ENCODE data around the gene GRM8.

GRM8 gene

DNA sequence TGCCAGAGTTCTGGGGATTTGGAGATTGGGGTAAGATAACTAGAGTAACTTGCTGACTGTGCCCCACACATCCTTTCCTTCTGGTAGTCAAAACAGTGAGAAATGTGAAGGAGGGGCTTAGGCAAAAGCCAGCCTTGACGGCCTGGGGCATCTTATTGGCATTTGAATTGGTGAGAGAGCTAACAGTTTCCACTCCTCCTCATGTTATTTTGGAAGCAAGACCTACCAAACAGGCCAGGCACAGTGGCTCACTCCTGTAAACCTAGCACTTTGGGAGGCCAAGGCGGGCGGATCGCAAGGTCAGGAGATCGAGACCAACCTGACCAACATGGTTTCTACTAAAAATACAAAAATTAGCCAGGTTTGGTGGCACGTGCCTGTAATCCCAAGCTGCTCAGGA is 596.6 kb downstream of the GRM8 start:
- no peak for DNase-seq

GRCh38 chr7:126637538-126637937 is 615.2 kb downstream of the GRM8 start:
- DNase-seq, result no peak

DNA sequence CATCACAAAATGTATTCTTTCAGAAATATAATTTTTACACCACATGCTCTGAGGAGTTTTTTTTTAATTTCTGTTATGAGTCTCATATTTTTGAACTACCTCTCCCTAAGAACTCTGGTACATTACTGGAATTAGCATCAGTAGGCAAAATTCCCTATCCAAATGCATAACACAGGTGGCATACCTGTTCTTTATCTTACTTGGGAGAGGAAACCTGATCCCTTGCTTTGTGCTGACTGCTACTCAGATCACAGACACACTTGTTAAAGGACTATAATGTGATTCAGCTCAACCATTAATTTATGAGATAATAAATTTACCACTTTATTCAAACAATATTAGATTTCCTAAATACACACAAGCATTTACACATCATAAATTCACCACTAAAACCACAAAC is 617.2 kb downstream of the GRM8 start:
- no peak for DNase-seq

- DNase-seq, result no peak
Observed at GRCh38 chr7:126608339-126608776, 644.4 kb downstream of the GRM8 start.

DNA sequence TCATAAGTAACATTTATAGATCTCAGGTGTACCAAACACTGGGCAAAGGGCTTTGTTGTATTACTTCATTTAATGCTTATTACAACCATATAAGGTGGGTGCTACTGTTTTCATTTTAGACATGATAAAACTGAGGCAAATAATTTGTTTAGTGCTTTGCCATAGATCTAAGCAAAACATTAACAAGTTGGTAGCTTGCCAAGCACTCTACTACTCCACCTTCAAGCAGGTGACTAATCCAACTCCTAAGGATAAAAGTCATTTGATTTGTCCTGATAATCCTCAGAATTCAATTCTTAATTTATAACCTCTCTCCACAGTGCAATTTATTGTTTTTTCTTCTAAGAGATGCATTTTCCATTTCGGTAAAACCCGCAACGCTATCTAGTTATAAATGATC is 646.4 kb downstream of the GRM8 start:
- DNase-seq, result no peak

GRCh38 chr7:126605553-126605952 is 647.2 kb downstream of the GRM8 start:
- no peak for DNase-seq

DNA sequence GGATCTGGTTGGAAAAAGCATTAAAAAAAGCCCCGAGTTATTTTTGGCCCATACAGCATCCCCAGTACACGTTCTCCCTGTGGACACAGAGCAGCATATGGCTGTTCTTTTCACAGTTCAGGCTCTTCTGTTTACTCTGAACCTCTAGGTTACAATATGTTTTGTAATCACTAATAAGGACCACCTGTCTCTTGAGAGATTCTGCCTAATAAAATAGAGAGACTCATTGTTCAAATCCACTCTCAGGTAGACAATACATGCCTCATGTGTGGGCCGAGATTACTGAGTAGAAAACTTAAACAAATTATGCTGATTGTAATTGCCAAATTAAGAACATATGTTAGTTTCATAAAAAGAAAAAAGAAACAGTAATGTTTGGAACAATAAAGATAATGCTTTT is 647.7 kb downstream of the GRM8 start:
- no peak for DNase-seq

GRCh38 chr7:126589068-126589684 is 663.6 kb downstream of the GRM8 start:
- DNase-seq, result no peak

GRCh38 chr7:126578338-126578737 is 674.4 kb downstream of the GRM8 start:
- no peak for DNase-seq

DNA sequence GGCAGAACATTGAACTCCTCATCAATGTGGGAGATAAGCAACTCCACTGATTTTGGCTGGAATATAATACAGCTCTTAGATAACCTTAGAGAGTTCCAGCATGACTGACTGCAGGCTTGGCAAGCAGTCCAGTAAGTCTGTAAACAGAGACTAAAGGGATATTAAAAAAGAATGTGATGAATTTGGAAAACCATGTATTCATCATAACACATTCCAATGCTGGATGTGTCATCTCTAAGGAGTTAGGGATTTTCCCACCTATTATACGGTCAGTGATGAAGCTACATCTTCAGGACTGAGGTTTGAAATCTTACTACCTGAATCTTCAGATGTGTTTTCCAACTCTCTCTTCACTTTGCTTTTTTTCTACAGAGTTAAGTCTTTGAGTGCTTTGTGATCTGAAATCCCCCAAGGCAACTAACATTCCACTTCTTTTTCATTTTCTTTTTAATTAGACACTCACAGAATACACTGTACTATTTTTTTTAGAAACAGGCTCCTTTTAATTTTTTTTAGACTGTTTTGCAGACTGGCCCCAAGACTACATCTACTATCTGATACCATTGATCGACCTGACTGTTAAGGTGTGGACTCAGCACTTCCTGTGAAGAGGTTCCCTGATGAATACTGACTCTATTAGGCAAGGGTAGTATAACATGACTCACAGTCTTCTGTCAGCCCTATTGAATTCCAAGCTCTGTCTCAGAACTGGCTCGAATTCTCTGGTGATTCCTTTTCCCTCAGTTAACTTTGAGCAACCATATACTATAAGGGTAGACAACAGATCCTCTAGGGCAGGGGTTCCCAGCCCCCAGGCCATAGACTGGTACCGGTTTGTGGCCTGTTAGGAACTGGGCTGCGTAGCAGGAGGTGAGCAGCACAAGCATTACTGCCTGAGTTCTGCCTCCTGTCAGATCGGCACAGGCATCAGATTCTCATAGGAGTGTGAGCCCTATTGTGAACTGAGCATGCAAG is 678.2 kb downstream of the GRM8 start:
- DNase-seq, result no peak

DNA sequence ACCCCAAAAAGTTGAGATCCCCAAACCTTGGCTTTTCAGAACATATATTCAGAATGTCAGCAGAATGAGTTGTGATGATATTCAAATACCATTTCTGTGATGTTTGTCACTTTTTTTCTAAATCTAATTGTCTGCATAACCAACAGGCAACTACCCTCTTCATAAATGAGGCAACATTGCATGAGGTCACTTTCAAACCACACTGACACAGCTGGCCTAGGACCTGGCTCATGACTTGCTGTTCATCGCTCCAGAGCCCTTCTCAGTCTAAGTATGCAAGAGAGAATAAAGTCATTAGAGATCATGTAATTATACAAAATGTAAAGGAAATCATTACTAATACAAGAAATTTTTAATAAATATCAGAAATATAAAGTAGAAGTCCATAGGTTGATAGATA is 681.9 kb downstream of the GRM8 start:
- no peak for DNase-seq

DNA sequence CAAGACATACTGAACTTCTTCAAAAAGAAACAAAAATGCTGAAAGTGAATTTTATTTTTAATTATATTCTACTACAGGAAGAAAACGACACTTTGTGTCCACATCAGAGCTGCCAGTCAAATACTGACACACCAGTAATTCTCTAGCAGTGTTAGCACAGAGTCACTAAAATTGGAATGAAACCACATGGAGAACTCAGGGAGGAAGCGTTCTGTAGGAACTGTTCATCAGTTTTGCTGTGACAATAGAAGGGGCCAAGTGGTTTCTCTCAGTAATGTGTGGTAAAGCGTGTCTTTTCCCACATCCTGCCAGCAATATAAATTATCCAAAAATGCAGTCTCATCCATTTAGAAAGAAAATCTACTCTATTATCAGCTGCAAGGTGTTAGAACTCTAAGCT is 683.3 kb downstream of the GRM8 start:
- DNase-seq, result no peak

GRCh38 chr7:126557271-126557670 is 695.5 kb downstream of the GRM8 start:
- no peak for DNase-seq

- DNase-seq, result no peak
Observed at GRCh38 chr7:126541406-126541805, 711.3 kb downstream of the GRM8 start.

DNA sequence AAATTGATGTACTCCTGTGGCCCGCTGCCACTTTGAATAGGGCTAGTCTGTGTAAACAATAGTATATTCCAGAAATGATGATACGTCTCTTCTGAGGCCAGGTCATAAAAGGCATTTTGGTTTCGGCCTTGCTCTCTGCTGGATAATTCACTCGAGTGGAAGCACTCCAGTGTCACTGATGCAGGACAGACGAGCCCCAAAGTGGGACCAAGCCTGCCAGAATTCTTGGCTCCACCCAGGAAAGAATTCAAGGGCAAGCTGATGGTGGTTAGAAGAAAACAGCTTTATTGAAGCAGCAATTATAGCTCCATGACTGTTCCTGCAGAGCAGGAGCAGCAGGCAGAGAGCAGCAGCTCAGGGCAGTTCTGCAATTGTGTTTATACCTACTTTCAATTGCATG is 717.6 kb downstream of the GRM8 start:
- no peak for DNase-seq

DNA sequence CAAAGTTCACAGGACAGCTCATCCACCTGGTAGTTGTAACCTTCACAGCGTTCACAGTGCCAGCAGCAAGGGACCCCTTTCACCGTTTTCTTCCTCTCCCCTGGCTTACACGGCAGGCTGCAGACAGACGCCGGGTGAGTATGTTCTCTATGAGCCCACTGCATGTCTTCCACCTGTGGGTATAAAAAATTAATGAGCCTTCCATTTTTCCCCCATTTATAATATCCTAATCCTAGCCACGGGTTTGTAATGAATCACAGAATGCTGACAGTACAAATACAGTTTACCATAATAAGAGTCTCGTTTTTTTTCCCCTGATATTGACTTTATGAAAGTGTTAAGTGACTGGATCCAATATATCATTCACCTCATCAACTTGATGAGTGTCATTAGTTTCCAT is 719.0 kb downstream of the GRM8 start:
- DNase-seq, result no peak

DNA sequence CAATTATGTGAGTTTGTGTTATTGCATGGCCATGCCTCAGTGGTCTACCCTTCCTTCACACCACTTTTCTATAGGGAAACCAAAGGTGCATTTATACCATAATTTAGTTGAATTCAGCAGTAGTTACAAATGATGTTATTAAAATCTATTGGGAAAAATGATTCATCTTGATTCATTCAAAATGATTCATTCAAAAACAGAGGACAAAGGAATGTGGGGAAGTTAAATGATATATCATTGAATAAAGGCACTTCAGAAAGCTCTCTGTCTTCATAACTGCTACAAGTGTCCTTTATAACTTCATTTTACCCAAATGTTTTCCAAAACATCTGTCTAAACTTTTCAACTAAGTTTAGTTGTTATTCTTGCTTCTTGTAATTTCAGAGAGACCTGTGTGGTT is 722.9 kb downstream of the GRM8 start:
- DNase-seq, result no peak

DNA sequence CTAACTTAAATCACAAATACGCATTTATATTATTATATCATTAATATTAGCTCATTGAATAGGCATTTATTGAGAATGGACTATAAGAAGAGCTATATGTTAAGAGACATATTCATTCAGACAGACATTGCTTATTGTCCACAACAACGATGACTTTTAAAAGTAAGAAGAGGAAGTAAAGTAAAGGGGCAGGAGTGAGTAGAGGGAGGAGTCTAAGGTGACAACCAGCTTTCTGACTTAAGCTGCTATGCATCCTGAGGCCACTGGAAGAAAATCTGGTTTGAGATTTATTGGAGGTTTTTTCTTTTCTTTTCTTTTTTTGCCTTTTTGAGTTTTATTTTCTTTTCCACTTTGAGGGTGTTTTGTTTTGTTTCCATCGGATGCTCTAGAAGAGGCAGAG is 723.5 kb downstream of the GRM8 start:
- no peak for DNase-seq

DNA sequence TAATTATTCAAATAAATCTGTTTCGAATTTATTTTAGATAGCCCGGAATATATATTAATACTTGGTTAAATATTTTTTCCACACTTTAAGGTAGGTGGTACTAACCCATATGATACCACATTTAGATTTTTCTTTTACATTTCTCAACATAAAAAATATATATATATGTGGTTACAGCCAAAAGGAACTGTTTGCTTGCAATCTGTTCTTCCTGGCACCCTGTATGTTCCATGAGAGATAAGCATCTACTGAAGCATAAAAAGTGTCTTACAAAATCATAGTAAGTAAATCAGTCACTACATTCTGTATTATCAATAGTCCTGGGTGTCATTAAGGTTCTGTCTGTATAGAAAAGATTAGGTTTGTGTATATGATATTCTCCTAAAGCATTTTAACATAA is 726.8 kb downstream of the GRM8 start:
- DNase-seq, result no peak

- DNase-seq, result no peak
Observed at GRCh38 chr7:126524967-126525366, 727.8 kb downstream of the GRM8 start.

DNA sequence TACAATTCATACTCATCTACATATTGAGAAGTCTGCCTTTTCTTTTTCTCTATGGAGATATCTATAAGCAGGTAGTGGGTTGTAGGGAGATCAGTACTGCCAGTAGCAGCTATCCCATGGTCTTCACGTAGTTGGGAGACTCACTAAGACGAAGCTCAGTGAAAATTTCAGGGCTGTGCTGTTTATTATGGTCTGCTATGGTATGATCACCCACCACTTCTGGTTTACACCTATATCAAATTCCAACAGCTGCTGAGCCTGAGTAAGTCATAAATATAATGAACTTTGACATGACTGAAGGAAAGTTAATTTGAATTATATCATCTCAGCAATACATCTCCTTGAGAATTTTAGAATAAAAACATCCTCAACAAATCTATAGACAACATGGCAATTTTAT is 741.7 kb downstream of the GRM8 start:
- no peak for DNase-seq

DNA sequence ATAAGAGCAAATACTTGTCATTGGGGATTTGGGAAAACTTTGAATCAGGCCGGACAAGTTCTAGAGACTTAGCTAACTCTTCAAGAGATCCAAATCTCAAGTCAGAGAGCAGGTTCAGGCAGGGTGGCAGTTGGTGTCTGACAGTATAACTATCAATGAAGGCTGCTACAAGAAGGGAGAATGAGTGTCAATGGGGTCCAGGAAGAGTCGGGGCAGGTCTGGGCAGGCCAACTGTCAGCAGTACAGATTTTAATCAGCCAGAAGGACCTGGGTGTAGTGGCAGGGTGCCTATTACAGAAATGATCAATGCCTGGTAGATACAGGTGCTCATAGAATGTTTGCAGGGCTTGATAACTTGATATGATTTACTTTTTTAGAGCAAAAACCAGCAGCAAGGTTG is 751.1 kb downstream of the GRM8 start:
- DNase-seq, result no peak

GRCh38 chr7:126499481-126499880 is 753.3 kb downstream of the GRM8 start:
- no peak for DNase-seq

DNA sequence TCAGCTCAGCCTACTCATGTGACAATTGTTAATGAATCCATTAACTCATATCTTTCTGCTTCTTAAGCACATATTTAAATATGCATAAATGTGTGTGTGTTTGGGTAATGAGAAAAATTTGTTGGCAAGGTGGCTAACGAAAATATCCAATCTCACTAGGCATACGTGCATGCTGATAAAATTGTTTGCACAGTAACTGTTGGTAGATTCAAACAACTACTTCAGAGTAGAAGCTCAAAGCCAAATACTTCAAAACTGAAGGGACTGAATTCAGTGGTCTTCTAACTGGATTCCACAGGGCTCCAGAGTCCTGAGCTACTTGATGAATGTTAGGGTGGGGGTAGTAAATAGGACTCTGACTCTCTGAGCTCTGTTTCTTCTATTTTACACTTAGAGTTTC is 757.0 kb downstream of the GRM8 start:
- DNase-seq, result no peak
